GM13976 (cell line): ENCODE results near the gene SLC25A21.

Experiments used
- DNase-seq: peaks from one replicate; pipeline ENCODE4 v3.0.0; 2012; ENCODE audit warnings: low spot score
- CTCF ChIP-seq: IDR thresholded peaks from 2 replicates; pipeline ENCODE4 v1.5.1; 2012; ENCODE audit warnings: borderline replicate concordance, mild to moderate bottlenecking; ENCODE audit not compliant: insufficient read depth; ENCODE audit errors: extremely low read depth, missing control alignments, control extremely low read depth
- in situ Hi-C: fragments of 300-500 bp; cut with MboI; formaldehyde crosslinking; loops from one replicate; pipeline ENCODE4 v1.12.0; 2022; ENCODE audit warnings: low sequenced_read_pairs, mixed read lengths, inconsistent platforms; ENCODE audit not compliant: unreplicated experiment

Gene SLC25A21

DNA sequence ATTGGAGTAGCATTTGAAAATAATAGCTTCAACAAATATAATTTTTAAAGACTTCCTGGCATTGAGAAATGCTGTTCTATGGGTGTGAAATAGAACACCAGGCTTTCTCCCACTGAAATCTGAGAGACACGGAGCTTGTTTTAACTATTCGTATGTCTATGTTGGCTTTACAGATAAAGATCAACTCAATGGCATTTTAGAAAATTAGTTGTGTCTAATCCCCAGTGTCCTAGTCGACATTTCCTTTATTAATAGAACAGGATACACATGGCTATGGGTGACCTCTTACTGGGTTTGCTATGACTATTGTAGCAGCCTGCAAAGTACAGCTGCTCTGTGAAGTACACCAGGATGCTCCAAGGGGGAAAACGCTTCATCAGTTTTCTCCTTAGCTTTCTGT lies 159.3 kb downstream of the SLC25A21 start:
- in situ Hi-C loops: no loop called here
- TF ChIP-seq CTCF: no peak
- no peak for DNase-seq

DNA sequence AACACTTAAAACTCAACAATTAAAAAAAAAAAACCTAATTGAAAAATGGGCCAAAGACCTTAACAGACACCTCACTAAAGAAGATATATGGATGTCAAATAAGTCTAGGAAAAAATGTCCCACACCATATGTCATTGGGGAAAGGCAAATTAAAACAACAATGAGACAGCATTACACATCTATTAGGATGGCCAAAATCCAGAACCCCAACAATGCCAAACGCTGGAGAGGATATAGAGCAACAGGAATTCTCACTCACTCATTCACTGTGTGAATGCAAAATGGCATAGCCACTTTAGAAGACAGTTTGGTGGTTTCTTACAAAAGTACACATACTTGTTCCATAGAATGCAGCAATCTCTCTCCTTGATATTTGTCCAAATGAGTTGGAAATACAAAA lies 173.7 kb downstream of the SLC25A21 start:
- no peak for DNase-seq
- in situ Hi-C loops: no loop called here
- TF ChIP-seq CTCF: no peak

DNA sequence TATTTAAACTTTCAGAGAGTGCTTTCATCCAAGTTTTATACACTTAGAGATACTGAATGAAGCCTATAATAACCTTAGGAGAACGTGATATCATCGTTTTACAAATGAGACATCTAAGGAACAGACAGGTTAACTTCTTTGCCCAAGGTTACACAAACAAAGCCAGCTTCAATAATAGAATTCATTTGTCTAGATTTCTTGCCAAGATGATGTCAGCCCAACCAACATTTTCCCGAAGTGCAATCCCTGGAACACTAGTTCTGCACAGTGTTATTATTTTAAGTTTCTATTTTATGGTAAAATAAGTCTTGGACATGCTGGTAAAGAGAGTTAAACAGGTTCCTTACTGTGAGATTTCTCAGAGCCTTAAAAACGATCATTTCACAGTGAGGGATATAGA lies 174.6 kb downstream of the SLC25A21 start:
- in situ Hi-C loops: no loop called here
- no peak for TF ChIP-seq CTCF
- no peak for DNase-seq

DNA sequence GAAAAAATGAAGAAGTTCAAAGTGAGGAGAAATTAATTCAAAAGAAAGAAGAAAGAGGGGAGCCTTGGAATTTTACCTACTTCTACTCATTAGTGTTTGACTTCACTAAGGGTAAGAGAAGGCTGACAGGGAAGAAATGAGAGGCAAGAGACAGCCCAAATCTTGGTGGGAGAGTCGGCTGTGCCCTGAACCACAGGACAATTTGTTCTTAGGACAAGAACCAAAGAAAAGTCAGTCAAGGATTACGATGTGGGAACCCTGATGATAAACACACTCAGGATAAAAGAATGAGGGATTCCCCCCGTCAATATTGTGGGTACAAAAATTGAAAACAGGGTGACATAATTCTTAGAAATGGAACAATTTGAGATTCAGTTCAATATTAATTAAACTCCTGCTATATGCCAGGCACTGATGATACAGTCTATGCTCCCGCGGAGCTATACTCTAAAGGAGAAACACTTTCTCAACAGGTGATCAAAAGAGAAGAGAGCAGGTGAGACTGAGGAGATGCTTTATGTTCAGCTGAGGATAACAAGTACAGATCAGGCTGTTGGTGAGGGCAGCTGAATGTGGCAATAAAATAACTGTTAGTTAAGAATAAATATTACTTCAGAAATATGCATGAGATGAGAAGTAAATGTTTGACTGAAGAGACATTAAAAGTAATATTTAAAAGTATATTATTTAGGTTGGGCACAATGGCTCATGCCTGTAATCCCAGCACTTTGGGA lies 175.4 kb downstream of the SLC25A21 start:
- in situ Hi-C loops: no loop called here
- TF ChIP-seq CTCF: no peak

DNA sequence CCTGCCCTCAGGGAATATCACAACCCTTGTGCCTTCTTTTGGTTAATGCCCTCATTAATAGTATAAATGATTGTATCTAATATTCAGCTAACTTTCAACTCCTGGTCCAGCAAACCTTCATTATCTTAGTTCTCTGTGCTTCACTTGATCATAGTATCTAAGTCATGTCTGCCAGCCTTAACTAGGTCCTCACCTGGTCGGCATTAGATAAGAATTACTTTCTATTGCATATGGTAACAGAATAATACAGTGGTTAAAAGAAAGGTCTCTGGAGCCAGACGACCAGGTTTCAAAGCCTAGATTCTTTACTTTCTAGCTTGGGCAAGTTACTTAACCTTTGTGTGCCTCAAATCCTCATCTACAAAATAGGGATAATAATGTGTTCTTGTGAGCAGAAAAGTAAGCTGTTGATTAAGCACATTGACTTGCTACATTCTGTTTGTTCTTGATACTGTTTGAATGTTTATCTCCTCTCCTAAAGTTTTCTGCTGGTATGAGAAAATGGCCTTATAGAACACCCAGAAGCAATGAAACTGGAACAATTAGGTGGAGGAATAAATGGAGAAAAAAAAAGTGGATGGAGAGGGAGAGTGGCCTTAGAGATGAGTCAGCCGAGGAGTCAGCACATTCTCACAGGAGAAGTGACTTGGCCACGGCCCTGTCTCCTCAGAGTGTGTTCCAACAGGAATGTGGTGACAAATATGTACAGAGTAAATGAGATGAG lies 176.1 kb downstream of the SLC25A21 start:
- TF ChIP-seq CTCF: no peak
- DNase-seq: no peak
- in situ Hi-C loops: no loop called here

More for the DNA sequence above, 175.4 kb downstream of the SLC25A21 start:
- no peak for DNase-seq

GRCh38 chr14:36989806-36990205 lies 182.6 kb downstream of the SLC25A21 start:
- no peak for TF ChIP-seq CTCF
- DNase-seq: no peak
- in situ Hi-C loops: no loop called here
